ENCODE data around the gene FBXL2.
A peak's percentile ranks its signal among the peaks of the same experiment; 100 is the strongest.

FBXL2 gene

GRCh38 chr3:33269385-33269784 is 7.9 kb upstream of the FBXL2 start:
- DNase-seq (ENCODE audit: low read depth), result no peak
- H3K4me3 ChIP-seq (ENCODE audit: low read length), result no peak overlapping the region
- TF ChIP-seq CTCF (IDR thresholded peaks at IDR 0.05; ENCODE audit: insufficient read depth, low read depth, low read length, missing control alignments), result no peak

- DNase-seq (ENCODE audit: low read depth), result no peak
- no peak for TF ChIP-seq CTCF (IDR thresholded peaks at IDR 0.05; ENCODE audit: insufficient read depth, low read depth, low read length, missing control alignments)
These were observed 5.9 kb upstream of the FBXL2 start for GRCh38 chr3:33271324-33271723.

GRCh38 chr3:33273628-33274027 is 3.6 kb upstream of the FBXL2 start:
- no peak overlapping the region for H3K4me3 ChIP-seq (ENCODE audit: low read length)
- TF ChIP-seq CTCF (IDR thresholded peaks at IDR 0.05; ENCODE audit: insufficient read depth, low read depth, low read length, missing control alignments), result no peak
- DNase-seq (ENCODE audit: low read depth), result no peak

More at GRCh38 chr3:33271324-33271723, 5.9 kb upstream of the FBXL2 start:
- no peak overlapping the region for H3K4me3 ChIP-seq (ENCODE audit: low read length)

GRCh38 chr3:33278163-33278562 is 921 bp downstream of the FBXL2 start:
- no peak for TF ChIP-seq CTCF (IDR thresholded peaks at IDR 0.05; ENCODE audit: insufficient read depth, low read depth, low read length, missing control alignments)
- H3K4me3 ChIP-seq (ENCODE audit: low read length), result peak overlapping the region; percentile 65
- DNase-seq (ENCODE audit: low read depth), result peak; percentile 50

- DNase-seq (ENCODE audit: low read depth), result no peak
- no peak for TF ChIP-seq CTCF (IDR thresholded peaks at IDR 0.05; ENCODE audit: insufficient read depth, low read depth, low read length, missing control alignments)
- H3K4me3 ChIP-seq (ENCODE audit: low read length), result no peak overlapping the region
These were observed 10.5 kb downstream of the FBXL2 start for GRCh38 chr3:33287672-33288282.

- no peak for TF ChIP-seq CTCF (IDR thresholded peaks at IDR 0.05; ENCODE audit: insufficient read depth, low read depth, low read length, missing control alignments)
- H3K4me3 ChIP-seq (ENCODE audit: low read length), result no peak overlapping the region
- DNase-seq (ENCODE audit: low read depth), result peak; percentile 85
These were observed 22.3 kb downstream of the FBXL2 start for GRCh38 chr3:33299395-33300081.

GRCh38 chr3:33312361-33312760 is 35.1 kb downstream of the FBXL2 start:
- TF ChIP-seq CTCF (IDR thresholded peaks at IDR 0.05; ENCODE audit: insufficient read depth, low read depth, low read length, missing control alignments), result no peak
- no peak for DNase-seq (ENCODE audit: low read depth)
- no peak overlapping the region for H3K4me3 ChIP-seq (ENCODE audit: low read length)

All from epithelial cell of esophagus (primary cell).